GM12873 (cell line): ENCODE data around the gene TTC24.

ENCODE experiments used
- TF ChIP-seq, protein P1 (sequence below): IDR thresholded peaks from 2 replicates; pipeline ENCODE4 v1.5.1; 2012; ENCODE audit warnings: low read depth, mild to moderate bottlenecking, moderate library complexity, low read length, control low read depth; ENCODE audit not compliant: insufficient read depth; ENCODE audit errors: missing control alignments

The TTC24 gene

DNA sequence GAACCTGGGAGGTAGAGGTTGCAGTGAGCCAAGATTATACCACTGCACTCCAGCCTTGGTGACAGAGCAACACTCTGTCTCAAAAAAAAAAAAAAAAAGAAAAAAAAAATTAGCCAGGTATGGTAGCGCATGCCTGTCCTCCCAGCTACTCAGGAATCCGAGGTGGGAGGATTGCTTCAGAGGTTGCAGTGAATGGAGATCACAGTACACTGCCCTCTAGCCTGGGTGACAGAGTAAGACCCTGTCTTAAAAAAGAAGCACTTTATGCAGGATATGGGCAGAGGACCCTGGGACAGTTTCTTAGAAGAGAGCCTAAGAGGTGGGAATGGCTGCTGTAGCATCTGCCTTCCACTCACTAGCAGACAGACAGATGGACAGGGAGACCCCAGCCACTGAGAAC is 30.1 kb upstream of the TTC24 start:
- TF ChIP-seq, protein P1, sequence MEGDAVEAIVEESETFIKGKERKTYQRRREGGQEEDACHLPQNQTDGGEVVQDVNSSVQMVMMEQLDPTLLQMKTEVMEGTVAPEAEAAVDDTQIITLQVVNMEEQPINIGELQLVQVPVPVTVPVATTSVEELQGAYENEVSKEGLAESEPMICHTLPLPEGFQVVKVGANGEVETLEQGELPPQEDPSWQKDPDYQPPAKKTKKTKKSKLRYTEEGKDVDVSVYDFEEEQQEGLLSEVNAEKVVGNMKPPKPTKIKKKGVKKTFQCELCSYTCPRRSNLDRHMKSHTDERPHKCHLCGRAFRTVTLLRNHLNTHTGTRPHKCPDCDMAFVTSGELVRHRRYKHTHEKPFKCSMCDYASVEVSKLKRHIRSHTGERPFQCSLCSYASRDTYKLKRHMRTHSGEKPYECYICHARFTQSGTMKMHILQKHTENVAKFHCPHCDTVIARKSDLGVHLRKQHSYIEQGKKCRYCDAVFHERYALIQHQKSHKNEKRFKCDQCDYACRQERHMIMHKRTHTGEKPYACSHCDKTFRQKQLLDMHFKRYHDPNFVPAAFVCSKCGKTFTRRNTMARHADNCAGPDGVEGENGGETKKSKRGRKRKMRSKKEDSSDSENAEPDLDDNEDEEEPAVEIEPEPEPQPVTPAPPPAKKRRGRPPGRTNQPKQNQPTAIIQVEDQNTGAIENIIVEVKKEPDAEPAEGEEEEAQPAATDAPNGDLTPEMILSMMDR, result no peak

DNA sequence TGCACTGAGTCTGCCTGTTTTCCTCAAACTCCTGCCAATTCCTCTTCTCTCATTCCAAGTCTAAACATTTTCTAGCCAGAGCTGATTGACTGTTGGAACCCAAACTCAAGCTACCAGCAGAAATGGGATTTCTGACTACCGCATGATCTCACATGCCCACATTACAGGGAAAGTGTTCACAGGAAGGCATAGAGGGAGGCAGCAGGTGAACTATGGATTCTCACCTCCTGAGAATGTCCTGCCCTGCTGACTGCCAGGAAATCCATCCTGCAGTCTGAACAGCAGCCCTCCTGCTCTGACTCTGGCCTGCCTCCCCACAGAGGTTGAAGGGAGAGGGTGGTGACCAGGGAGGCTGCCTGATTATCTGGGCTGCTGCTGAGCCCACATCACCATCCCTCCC is 29.7 kb upstream of the TTC24 start:
- TF ChIP-seq, protein P1, result no peak

DNA sequence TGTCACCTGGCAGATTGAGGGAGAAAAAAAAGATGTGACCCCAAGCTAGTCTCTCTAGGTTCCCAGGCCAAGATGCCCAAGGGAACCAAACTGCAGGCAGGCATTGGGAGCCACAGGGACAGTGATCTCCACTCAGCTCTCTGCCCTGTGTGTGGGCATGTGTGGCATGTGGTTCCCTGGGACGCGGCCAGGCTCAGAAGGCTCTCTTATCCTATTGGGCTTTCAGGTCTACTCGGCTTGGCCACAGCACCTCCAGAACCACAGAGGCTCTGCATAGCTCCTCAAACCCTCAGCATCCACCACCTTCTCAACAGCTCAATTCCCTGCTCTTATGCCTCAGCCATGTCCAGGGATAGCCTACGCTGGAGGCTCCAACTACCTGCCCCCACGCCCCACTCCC is 29.2 kb upstream of the TTC24 start:
- TF ChIP-seq, protein P1, result no peak

DNA sequence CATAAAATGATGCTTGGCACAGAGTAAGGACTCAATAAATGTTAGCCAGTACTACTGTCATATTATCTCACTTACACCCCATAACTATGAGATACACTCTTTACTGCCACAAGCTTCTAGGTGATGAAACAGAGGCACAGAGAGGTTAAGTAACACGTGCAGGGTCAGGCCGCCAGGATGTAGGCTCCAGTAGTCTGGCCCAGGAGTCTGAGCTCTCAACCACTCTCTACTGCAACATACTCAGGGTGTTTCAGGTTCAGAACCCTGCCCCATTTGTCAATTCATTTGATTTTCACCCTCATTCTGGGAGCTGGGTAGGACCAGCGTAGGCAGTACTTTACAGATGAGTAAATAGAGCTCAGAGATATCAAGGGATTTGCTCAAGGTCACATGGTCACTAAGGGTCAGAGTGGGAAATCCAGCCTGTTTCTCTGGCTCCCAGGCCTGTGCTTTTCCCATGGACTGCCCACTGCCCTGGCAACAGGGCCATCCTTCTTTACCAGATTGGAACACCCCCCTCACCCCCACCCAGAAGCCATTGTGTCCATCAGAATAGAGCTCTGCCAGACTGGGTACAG is 28.4 kb upstream of the TTC24 start:
- TF ChIP-seq, protein P1, result no peak

DNA sequence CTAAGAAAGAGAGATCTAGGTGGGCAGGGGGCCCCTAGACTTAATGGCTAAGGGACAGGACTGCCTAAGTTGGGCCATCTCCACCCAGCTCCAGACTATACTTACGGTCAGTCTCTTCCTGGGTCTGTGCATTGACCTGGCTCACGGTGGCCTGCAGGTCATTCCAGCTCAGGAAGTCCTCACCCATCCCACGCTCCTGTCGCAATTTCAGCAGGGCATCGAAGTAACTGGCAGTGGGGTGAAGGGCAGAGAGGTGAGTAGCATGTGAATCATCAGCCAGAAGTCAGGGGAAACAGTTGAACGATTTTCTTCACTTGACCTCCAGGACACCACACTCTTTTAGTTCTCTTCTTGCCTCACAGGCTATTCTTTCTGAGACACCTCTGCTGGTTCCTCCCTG is 27.7 kb upstream of the TTC24 start:
- TF ChIP-seq, protein P1, result no peak

DNA sequence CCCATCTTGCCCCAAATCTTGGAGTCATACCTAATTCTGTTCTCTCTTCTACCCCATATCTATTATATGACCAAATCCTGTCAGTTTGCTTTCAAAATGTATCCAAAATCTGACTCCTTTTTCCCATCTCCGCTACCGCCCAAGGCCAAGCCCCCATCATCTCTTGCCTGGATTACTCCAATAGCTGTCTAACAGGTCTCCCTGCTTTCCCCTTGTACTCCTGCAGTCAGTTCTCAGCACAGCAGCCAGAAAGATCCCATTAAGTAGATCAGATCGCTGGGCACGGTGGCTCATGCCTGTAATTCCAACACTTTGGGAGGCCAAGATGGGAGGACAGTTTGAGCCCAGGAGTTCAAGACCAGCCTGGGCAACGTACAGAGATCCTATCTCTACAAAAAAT is 27.0 kb upstream of the TTC24 start:
- TF ChIP-seq, protein P1, result no peak

DNA sequence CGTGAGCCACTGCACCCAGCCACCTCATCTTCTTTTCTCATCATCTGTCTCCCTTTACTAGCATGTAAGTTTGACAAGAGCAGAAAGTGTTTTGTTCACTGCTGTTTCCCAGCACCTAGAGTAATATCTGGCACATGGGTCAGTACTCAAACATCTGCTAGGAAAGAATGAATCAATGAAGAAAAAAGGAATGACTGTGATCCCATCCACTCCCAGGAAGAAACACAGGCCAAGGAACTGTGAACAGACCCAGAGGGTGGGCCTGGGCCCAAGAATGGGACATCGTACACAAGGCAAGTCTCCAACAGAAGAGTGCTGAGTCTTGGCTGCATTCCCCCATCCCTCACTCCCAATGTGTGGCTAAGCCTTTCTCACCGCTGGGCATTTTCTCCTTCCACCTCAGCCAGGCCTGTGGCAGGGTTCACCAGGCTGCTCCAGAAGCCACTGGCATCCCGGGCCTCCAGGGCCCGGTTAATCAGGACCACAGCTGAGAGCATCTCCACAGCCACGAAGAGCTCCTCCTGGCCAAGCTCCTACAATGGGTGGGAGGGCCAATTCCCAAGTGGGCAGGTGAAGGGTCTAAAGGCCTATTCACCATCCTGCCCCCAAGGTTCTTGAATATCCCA is 25.6 kb upstream of the TTC24 start:
- TF ChIP-seq, protein P1, result no peak

DNA sequence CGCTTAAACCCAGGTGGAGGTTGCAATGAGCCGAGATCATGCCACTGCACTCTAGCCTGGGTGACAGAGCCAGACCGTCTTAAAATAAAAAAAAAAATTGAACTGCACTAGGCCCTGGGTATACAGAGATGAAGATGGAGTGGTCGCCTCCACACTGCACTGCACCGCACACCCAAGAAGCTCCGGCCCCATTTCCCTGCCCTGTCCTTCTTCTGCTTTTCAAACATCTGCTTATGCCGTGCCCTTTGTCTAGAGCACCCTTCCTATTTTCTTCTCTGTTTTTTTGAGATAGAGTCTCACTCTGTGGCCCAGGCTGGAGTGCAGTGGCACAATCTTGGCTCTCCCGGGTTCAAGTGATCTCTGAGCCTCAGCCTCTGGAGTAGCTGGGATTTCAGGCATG is 24.6 kb upstream of the TTC24 start:
- TF ChIP-seq, protein P1, result no peak
